IMR-90 (cell line): Measurements from ENCODE around the gene CDK12. TPM values are rescaled to one million over a fixed set of nuclear protein-coding genes. Genes with fewer than 3 reads are reported as not detected.

Source experiments
- ATAC-seq: fragments of 200-7000 bp; cut with Tn5 transposase; 2 replicates; pipeline ENCODE4 v1.9.1; 2020; ENCODE audit warnings: low read depth, mild to moderate bottlenecking, moderate library complexity
- BruUV-seq: library from RNA; stranded (reverse); fragments of 400-500 nt; replicated peaks from 2 replicates; lab custom pipeline; 2021; lab: Mats Ljungman, UMichigan
- CTCF ChIA-PET: fragments of 300-600 bp; formaldehyde crosslinking; extraction: SDS; loops from one replicate; lab custom pipeline; 2021; ENCODE audit warnings: antibody characterized with exemption; lab: Yijun Ruan, JAX
- POLR2A ChIA-PET: fragments of 300-600 bp; sonication (Branson Sonifier 250); formaldehyde crosslinking; loops from one replicate; lab custom pipeline; 2022; ENCODE audit warnings: antibody characterized with exemption; ENCODE audit not compliant: unreplicated experiment; lab: Charles Lee
- DNase-seq: peaks from one replicate; pipeline ENCODE4 v3.0.0; 2013
- H2AFZ ChIP-seq: replicated peaks from 2 replicates; pipeline ENCODE3; 2013; ENCODE audit warnings: low read length, mild to moderate bottlenecking; ENCODE audit not compliant: poor library complexity
- H2AK5ac ChIP-seq: 2 replicates; pipeline ENCODE4 v1.6.1; 2013; ENCODE audit warnings: low read depth, low read length, inconsistent platforms
- H2AK9ac ChIP-seq: replicated peaks from 2 replicates; pipeline ENCODE3; 2013; ENCODE audit warnings: mild to moderate bottlenecking, low read depth, low read length, moderate library complexity; ENCODE audit not compliant: poor library complexity
- H2BK120ac ChIP-seq: 2 replicates; pipeline ENCODE4 v1.6.1; 2013; ENCODE audit warnings: low read depth, low read length, inconsistent platforms
- H2BK15ac ChIP-seq: 3 replicates; pipeline ENCODE4 v1.6.1; 2013; ENCODE audit warnings: low read depth, low read length, inconsistent platforms
- H2BK20ac ChIP-seq: 2 replicates; pipeline ENCODE4 v1.6.1; 2013; ENCODE audit warnings: low read depth, mild to moderate bottlenecking, inconsistent platforms, low read length, moderate library complexity
- H2BK5ac ChIP-seq: 2 replicates; pipeline ENCODE4 v1.6.1; 2013; ENCODE audit warnings: mild to moderate bottlenecking, low read depth, low read length, inconsistent platforms; ENCODE audit not compliant: poor library complexity, severe bottlenecking
- H3K14ac ChIP-seq: replicated peaks from 2 replicates; pipeline ENCODE4 v1.6.1; 2013; ENCODE audit warnings: low read depth, low read length, inconsistent platforms
- H3K18ac ChIP-seq: 2 replicates; pipeline ENCODE4 v1.6.1; 2013; ENCODE audit warnings: low read depth, low read length, control low read depth
- H3K23ac ChIP-seq: 2 replicates; pipeline ENCODE4 v1.6.1; 2013; ENCODE audit warnings: low read depth, low read length, inconsistent platforms
- H3K27ac ChIP-seq: 2 replicates; pipeline ENCODE4 v1.5.1; 2013; ENCODE audit warnings: mild to moderate bottlenecking, control low read depth, low read length; ENCODE audit not compliant: insufficient read depth
- H3K27me3 ChIP-seq: 2 replicates; pipeline ENCODE4 v1.6.1; 2013; ENCODE audit warnings: low read length; ENCODE audit not compliant: control insufficient read depth, insufficient read depth
- H3K36me3 ChIP-seq: 2 replicates; pipeline ENCODE4 v1.6.1; 2013; ENCODE audit warnings: low read length, mixed read lengths; ENCODE audit not compliant: control insufficient read depth, insufficient read depth
- H3K4ac ChIP-seq: 2 replicates; pipeline ENCODE4 v1.6.1; 2013; ENCODE audit warnings: low read depth, low read length, inconsistent platforms
- H3K4me1 ChIP-seq: 2 replicates; pipeline ENCODE4 v1.6.1; 2013; ENCODE audit warnings: low read length, mixed read lengths; ENCODE audit not compliant: control insufficient read depth, insufficient read depth
- H3K4me2 ChIP-seq: 2 replicates; pipeline ENCODE4 v1.6.1; 2013; ENCODE audit warnings: low read depth, mild to moderate bottlenecking, control low read depth, low read length, moderate library complexity
- H3K4me3 ChIP-seq: 2 replicates; pipeline ENCODE4 v1.5.1; 2013; ENCODE audit warnings: low read depth, mild to moderate bottlenecking, control low read depth, low read length, moderate library complexity; ENCODE audit not compliant: insufficient read depth
- H3K56ac ChIP-seq: 2 replicates; pipeline ENCODE4 v1.6.1; 2013; ENCODE audit warnings: low read length, inconsistent platforms; ENCODE audit not compliant: insufficient read depth; ENCODE audit errors: extremely low read depth
- H3K79me1 ChIP-seq, 2 experiments: 2 replicates each; pipeline ENCODE4 v1.6.1; 2013; ENCODE audit warnings: low read length in 2 of 2, inconsistent platforms in 1 of 2, low read depth in 1 of 2
- H3K9ac ChIP-seq: 2 replicates; pipeline ENCODE4 v1.6.1; 2013; ENCODE audit warnings: low read depth, low read length, control low read depth
- H3K9me1 ChIP-seq: 2 replicates; pipeline ENCODE4 v1.6.1; 2013; ENCODE audit warnings: low read length, inconsistent platforms; ENCODE audit not compliant: insufficient read depth
- H3K9me3 ChIP-seq: 2 replicates; pipeline ENCODE4 v1.6.1; 2013; ENCODE audit warnings: low read length; ENCODE audit not compliant: control insufficient read depth, insufficient read depth
- H4K20me1 ChIP-seq: 2 replicates; pipeline ENCODE4 v1.6.1; 2013; ENCODE audit warnings: low read length, inconsistent platforms; ENCODE audit not compliant: insufficient read depth
- H4K5ac ChIP-seq: 2 replicates; pipeline ENCODE4 v1.6.1; 2013; ENCODE audit warnings: mild to moderate bottlenecking, low read depth, low read length, control low read depth
- H4K8ac ChIP-seq, 2 experiments: 2 replicates each; pipeline ENCODE4 v1.6.1; 2013; ENCODE audit warnings: low read depth in 2 of 2, low read length in 2 of 2, control low read depth in 1 of 2, inconsistent platforms in 1 of 2
- H4K91ac ChIP-seq: 2 replicates; pipeline ENCODE4 v1.6.1; 2013; ENCODE audit warnings: low read depth, low read length, inconsistent platforms; ENCODE audit not compliant: insufficient read depth
- MAFK ChIP-seq: IDR thresholded peaks from 2 replicates; pipeline ENCODE4 v1.6.1; 2012; ENCODE audit warnings: low read depth, low read length, improper control_type of control experiment
- MAZ ChIP-seq: IDR thresholded peaks from 2 replicates; pipeline ENCODE4 v1.6.1; 2012; ENCODE audit warnings: low read depth, mild to moderate bottlenecking, low read length, improper control_type of control experiment, moderate library complexity, borderline replicate concordance
- RAD21 ChIP-seq: IDR thresholded peaks from 2 replicates; pipeline ENCODE4 v1.6.1; 2012; ENCODE audit warnings: low read length, improper control_type of control experiment
- RFX5 ChIP-seq: IDR thresholded peaks from 2 replicates; pipeline ENCODE4 v1.8.0; 2012; ENCODE audit warnings: low read depth, mild to moderate bottlenecking, low read length, moderate library complexity
- WGBS, 2 experiments: methylation state at CpG; one replicate each; pipeline versions ENCODE4 v1.1.5 to v1.1.7; 2013; ENCODE audit warnings: missing lambda C conversion rate in 2 of 2; ENCODE audit not compliant: insufficient read length in 1 of 2; ENCODE audit errors: extremely low coverage in 2 of 2; 5-methylcytosine and 5-hydroxymethylcytosine counted together
- dilution Hi-C: fragments of 300-500 bp; cut with HindIII; formaldehyde crosslinking; loops from one replicate; pipeline ENCODE4 v1.14.3; 2018; ENCODE audit warnings: low sequenced_read_pairs; ENCODE audit not compliant: unreplicated experiment
- in situ Hi-C: fragments of 300-500 bp; cut with MboI; formaldehyde crosslinking; loops from 3 replicates; pipeline ENCODE4 v1.14.3; 2019; ENCODE audit warnings: low sequenced_read_pairs, inconsistent platforms, mixed read lengths
- intact Hi-C: fragments of 100-400 bp; cut with micrococcal nuclease; formaldehyde crosslinking; loops from 2 replicates; pipeline ENCODE4 v1.10.0; 2022
- microRNA-seq, 2 experiments: library from miRNA; stranded (forward) in 1 of 2; unstranded in 1 of 2; fragments of 10-50 nt in 1 of 2; fragments of <30 nt in 1 of 2; gene quantifications in 1 of 2; microRNA quantifications in 1 of 2; one replicate each; pipeline versions ENCODE3 to v1.1.0; 2013 to 2020; ENCODE audit not compliant: insufficient read depth in 1 of 2, insufficient read length in 1 of 2, unreplicated experiment in 1 of 2
- polyA plus RNA-seq, 3 experiments: library from polyadenylated mRNA; depleted of rRNA; stranded (reverse); fragments of >200 nt; gene quantifications; 2 replicates each; pipeline ENCODE4 v1.2.3, GENCODE V29; 2012; ENCODE audit warnings: low replicate concordance in 1 of 3
- small RNA-seq, 5 experiments: library from RNA; depleted of rRNA; stranded (forward); fragments of <200 nt; gene quantifications; one replicate each; pipeline ENCODE3, GENCODE V24; 2012
- total RNA-seq: library from RNA; depleted of rRNA; stranded (reverse); fragments of >200 nt; gene quantifications from 2 replicates; pipeline ENCODE4 v1.2.3, GENCODE V29; 2012; rRNA removed

Gene CDK12
- total and polyA plus RNA-seq, 2 of the 4 experiments (the other 2 are of a cell fraction) = 16.1 to 27.1 TPM

GRCh38 chr17:39582658-39583057 lies 121.4 kb downstream of the CDK12 start:
- no peak overlapping the region for H3K4ac ChIP-seq
- TF ChIP-seq MAFK (no peak), RAD21 (no peak), MAZ (no peak), RFX5 (no peak)
- no TSS peak for BruUV-seq
- H3K4me2 ChIP-seq = no peak overlapping the region
- ChIA-PET POLR2A (no interaction called here), CTCF (no interaction called here)
- DNase-seq = no peak
- H3K27me3 ChIP-seq = peaks cover 32% of the 10 kb centered on the region
- no peak overlapping the region for H2BK15ac ChIP-seq
- intact Hi-C loops (no loop called here), dilution Hi-C loops (no loop called here), in situ Hi-C loops (no loop called here)
- H3K23ac ChIP-seq = no peak overlapping the region
- no peak overlapping the region for H2BK120ac ChIP-seq
- no peaks in the 10 kb centered on the region for H4K20me1 ChIP-seq
- no peak overlapping the region for H2BK20ac ChIP-seq
- H2BK5ac ChIP-seq = no peak overlapping the region
- H2AK5ac ChIP-seq = no peak overlapping the region
- H3K36me3 ChIP-seq = no peaks in the 10 kb centered on the region
- no peaks in the 10 kb centered on the region for H3K9me3 ChIP-seq
- H2AFZ ChIP-seq = no peak overlapping the region
- no peaks in the 10 kb centered on the region for H3K79me1 ChIP-seq
- H3K27ac ChIP-seq = no peak overlapping the region
- no peak overlapping the region for H3K56ac ChIP-seq
- no peaks in the 10 kb centered on the region for H3K9me1 ChIP-seq
- 40% methylated on average over 1 of the region's 2 CpGs; no CpG with 5 or more reads in 1 of the 2 experiments for WGBS, 2 experiments
- no peak for ATAC-seq
- H4K8ac ChIP-seq = no peak overlapping the region
- H3K14ac ChIP-seq = no peak overlapping the region
- no peak overlapping the region for H4K91ac ChIP-seq
- H3K9ac ChIP-seq = no peak overlapping the region
- no peak overlapping the region for H2AK9ac ChIP-seq
- H3K18ac ChIP-seq = no peak overlapping the region
- no peak overlapping the region for H4K5ac ChIP-seq
- no peaks in the 10 kb centered on the region for H3K4me1 ChIP-seq
- H3K4me3 ChIP-seq = no peak overlapping the region

Small RNA genes within 50 kb of the gene (microRNA-seq; reads per million reads assigned to microRNA genes)
- gene RNU6-233P (ENCODE audit: insufficient read depth, insufficient read length) = not detected

Small RNA genes within 50 kb of the gene (small RNA-seq; reads per million reads assigned to genes)
- gene RNU6-233P = 0 reads per million in 5 experiments

Other genes starting within 250 kb of the CDK12 start
- gene STAC2, start 235.5 kb upstream of the CDK12 start, total RNA-seq = not detected in 2 replicates
- 0.02 and 0.03 TPM in 2 replicates for gene STAC2, start 235.5 kb upstream of the CDK12 start, polyA plus RNA-seq (2012; rRNA removed)
- gene FBXL20, start 59.9 kb upstream of the CDK12 start, total RNA-seq = 12.2 and 13.8 TPM in 2 replicates
- gene FBXL20, start 59.9 kb upstream of the CDK12 start, polyA plus RNA-seq (2012; rRNA removed) = 3.2 and 4.1 TPM in 2 replicates
- 21.9 and 24.2 TPM in 2 replicates for gene MED1, start 10.2 kb upstream of the CDK12 start, total RNA-seq
- 16.4 and 16.9 TPM in 2 replicates for gene MED1, start 10.2 kb upstream of the CDK12 start, polyA plus RNA-seq (2012; rRNA removed)
- not detected in 2 replicates for gene NEUROD2, start 146.4 kb downstream of the CDK12 start, total RNA-seq
- gene NEUROD2, start 146.4 kb downstream of the CDK12 start, polyA plus RNA-seq (2012; rRNA removed) = not detected in 2 replicates
- not detected in 2 replicates for gene PPP1R1B, start 165.5 kb downstream of the CDK12 start, total RNA-seq
- gene PPP1R1B, start 165.5 kb downstream of the CDK12 start, polyA plus RNA-seq (2012; rRNA removed) = not detected in 2 replicates
- gene STARD3, start 175.7 kb downstream of the CDK12 start, total RNA-seq = 8.1 and 8.6 TPM in 2 replicates
- 50.4 and 69.2 TPM in 2 replicates for gene STARD3, start 175.7 kb downstream of the CDK12 start, polyA plus RNA-seq (2012; rRNA removed)
- gene TCAP, start 203.9 kb downstream of the CDK12 start, total RNA-seq = under 0.01 TPM in 2 replicates
- gene TCAP, start 203.9 kb downstream of the CDK12 start, polyA plus RNA-seq (2012; rRNA removed) = 0.21 and 0.26 TPM in 2 replicates
- not detected in 2 replicates for gene PNMT, start 207.0 kb downstream of the CDK12 start, total RNA-seq
- not detected in 2 replicates for gene PNMT, start 207.0 kb downstream of the CDK12 start, polyA plus RNA-seq (2012; rRNA removed)
- gene PGAP3, start 226.6 kb downstream of the CDK12 start, total RNA-seq = 3.6 and 4.3 TPM in 2 replicates
- 9.8 and 10.4 TPM in 2 replicates for gene PGAP3, start 226.6 kb downstream of the CDK12 start, polyA plus RNA-seq (2012; rRNA removed)
- 26.1 and 28.7 TPM in 2 replicates for gene ERBB2, start 238.6 kb downstream of the CDK12 start, total RNA-seq
- 33.3 and 34.6 TPM in 2 replicates for gene ERBB2, start 238.6 kb downstream of the CDK12 start, polyA plus RNA-seq (2012; rRNA removed)